Measurements from ENCODE around the gene TTC36.
"Not testable (repeated sequence)": the region's sequence is repeated elsewhere in the genome, so short reads cannot be mapped to it uniquely, and the experiment has no call there.

The TTC36 gene, protein sequence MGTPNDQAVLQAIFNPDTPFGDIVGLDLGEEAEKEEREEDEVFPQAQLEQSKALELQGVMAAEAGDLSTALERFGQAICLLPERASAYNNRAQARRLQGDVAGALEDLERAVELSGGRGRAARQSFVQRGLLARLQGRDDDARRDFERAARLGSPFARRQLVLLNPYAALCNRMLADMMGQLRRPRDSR

GRCh38 chr11:118527109-118527508 is at the start of gene TTC36:
Gene TTC36, plus strand, starts transcription at chr11:118527474. Its CDS starts 21 bp downstream, at chr11:118527495.
- DNase-seq (ENCODE audit: low read depth in 2 of 2) = no peak

DNA sequence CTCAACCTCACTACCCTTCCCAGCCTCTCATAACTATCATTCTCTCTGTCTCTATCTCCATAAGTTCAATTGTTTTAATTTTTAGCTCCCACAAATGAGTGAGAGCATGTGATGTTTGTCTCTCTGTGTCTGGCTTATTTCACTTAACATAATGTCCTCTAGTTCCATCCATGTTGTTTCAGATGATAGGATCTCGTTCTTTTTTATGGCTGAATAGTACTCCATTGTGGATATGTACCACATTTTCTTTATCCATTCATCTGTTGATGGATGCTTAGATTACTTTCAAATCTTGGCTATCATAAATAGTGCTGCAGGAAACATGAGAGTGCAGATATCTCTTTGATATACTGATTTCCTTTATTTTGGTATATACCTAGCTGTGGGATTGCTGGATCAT is 46.0 kb upstream of the TTC36 start:
- DNase-seq (ENCODE audit: low read depth in 2 of 2) = not testable (repeated sequence)

- DNase-seq (ENCODE audit: low read depth in 2 of 2) = no peak
Observed at GRCh38 chr11:118484405-118484804, 42.9 kb upstream of the TTC36 start.

- no peak for DNase-seq (ENCODE audit: low read depth in 2 of 2)
Observed at GRCh38 chr11:118485273-118485672, 42.0 kb upstream of the TTC36 start.

DNA sequence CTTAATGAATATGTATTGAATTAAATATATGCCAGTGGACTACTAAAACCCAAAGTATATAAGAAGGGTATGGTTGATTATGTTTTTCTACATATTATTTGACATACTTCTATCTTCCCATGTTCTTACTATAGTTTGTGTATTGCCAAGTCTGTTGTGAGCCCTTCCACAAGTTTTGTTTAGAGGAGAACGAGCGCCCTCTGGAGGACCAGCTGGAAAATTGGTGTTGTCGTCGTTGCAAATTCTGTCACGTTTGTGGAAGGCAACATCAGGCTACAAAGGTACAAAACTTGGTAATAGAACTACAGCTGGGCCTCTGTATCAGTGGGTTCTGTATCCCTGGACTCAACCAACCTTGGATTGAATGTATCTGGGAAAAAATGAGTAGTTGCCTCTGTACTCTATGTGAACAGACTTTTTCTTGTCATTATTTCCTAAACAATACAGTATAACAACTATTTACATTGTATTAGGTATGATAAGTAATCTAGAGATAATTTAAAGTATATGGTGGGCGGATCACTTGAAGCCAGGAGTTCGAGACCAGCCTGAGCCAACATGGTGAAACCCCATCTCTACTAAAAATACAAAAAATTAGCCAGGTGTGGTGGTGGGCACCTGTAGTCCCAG is 38.7 kb upstream of the TTC36 start:
- peak; percentile 60 to 63 for DNase-seq (ENCODE audit: low read depth in 2 of 2)

DNA sequence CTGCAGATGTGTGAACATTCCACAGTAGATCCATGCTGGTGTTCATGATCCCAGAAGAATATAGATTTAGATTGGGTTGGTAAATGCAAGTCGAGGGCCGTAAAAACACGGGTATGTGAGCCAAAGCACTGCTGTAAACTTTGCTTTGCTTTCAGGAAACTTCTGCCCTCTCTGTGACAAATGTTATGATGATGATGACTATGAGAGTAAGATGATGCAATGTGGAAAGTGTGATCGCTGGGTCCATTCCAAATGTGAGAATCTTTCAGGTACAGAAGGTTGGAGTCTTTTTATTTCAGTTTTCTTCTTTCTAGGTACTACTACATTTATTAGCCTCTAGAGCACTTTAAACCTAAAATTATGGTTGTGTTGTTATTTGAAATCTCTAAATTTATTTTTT is 36.2 kb upstream of the TTC36 start:
- DNase-seq (ENCODE audit: low read depth in 2 of 2) = no peak

GRCh38 chr11:118497831-118498230 is 29.4 kb upstream of the TTC36 start:
- DNase-seq (ENCODE audit: low read depth in 2 of 2) = no peak

GRCh38 chr11:118503216-118503615 is 24.1 kb upstream of the TTC36 start:
- DNase-seq (ENCODE audit: low read depth in 2 of 2) = no peak

DNA sequence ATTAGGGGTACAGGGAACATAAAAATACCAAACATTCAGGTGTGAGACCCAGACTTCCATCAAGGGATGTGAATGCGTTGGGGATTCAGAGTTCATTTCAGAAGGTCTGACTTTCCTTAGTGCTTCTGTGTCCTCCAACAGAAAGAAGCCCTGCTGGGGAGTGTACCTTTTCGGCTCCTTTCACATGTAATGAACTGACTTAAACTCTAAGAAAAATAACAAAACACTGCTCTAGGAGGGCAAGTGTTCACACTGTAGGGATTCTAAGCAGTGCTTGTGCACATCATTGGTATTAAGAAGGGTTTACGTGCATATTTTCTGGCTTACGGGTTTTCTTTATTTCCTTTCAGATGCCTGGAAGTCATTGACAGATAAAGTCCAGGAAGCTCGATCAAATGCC is 15.7 kb upstream of the TTC36 start:
- no peak for DNase-seq (ENCODE audit: low read depth in 2 of 2)

GRCh38 chr11:118514103-118514502 is 13.2 kb upstream of the TTC36 start:
- no peak for DNase-seq (ENCODE audit: low read depth in 2 of 2)

- DNase-seq (ENCODE audit: low read depth in 2 of 2) = no peak
Observed at GRCh38 chr11:118519549-118519948, 7.7 kb upstream of the TTC36 start.

DNA sequence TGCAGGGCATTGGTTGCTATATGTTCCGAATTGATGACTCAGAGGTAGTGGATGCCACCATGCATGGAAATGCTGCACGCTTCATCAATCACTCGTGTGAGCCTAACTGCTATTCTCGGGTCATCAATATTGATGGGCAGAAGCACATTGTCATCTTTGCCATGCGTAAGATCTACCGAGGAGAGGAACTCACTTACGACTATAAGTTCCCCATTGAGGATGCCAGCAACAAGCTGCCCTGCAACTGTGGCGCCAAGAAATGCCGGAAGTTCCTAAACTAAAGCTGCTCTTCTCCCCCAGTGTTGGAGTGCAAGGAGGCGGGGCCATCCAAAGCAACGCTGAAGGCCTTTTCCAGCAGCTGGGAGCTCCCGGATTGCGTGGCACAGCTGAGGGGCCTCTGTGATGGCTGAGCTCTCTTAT is 5.4 kb upstream of the TTC36 start:
- no peak for DNase-seq (ENCODE audit: low read depth in 2 of 2)

GRCh38 chr11:118522571-118523072 is 4.7 kb upstream of the TTC36 start:
- DNase-seq (ENCODE audit: low read depth in 2 of 2) = no peak

DNA sequence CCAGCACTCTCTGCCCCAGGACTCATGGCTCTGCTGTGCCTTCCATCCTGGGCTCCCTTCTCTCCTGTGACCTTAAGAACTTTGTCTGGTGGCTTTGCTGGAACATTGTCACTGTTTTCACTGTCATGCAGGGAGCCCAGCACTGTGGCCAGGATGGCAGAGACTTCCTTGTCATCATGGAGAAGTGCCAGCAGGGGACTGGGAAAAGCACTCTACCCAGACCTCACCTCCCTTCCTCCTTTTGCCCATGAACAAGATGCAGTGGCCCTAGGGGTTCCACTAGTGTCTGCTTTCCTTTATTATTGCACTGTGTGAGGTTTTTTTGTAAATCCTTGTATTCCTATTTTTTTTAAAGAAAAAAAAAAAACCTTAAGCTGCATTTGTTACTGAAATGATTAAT is 2.9 kb upstream of the TTC36 start:
- DNase-seq (ENCODE audit: low read depth in 2 of 2) = no peak

GRCh38 chr11:118524757-118525470 is 2.4 kb upstream of the TTC36 start:
- DNase-seq (ENCODE audit: low read depth in 2 of 2) = no peak

- DNase-seq (ENCODE audit: low read depth in 2 of 2) = no peak
Observed at GRCh38 chr11:118526688-118527087, 586 bp upstream of the TTC36 start.

DNA sequence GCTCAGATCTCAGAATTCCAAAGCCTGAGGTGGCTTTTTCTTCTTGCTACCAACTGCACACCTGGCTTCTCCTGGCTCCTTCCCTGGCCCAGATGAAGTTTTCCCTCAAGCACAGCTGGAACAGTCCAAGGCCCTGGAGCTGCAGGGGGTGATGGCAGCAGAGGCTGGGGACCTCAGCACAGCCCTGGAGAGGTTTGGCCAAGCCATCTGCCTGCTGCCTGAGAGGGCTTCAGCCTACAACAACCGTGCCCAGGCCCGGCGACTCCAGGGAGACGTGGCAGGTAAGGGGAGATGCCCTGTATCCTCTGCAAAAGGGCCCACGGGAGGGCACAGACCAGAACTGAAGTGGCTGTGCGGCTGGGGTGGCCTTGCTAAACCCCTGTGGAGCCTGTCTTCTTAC is 1.2 kb downstream of the TTC36 start:
- no peak for DNase-seq (ENCODE audit: low read depth in 2 of 2)

DNA sequence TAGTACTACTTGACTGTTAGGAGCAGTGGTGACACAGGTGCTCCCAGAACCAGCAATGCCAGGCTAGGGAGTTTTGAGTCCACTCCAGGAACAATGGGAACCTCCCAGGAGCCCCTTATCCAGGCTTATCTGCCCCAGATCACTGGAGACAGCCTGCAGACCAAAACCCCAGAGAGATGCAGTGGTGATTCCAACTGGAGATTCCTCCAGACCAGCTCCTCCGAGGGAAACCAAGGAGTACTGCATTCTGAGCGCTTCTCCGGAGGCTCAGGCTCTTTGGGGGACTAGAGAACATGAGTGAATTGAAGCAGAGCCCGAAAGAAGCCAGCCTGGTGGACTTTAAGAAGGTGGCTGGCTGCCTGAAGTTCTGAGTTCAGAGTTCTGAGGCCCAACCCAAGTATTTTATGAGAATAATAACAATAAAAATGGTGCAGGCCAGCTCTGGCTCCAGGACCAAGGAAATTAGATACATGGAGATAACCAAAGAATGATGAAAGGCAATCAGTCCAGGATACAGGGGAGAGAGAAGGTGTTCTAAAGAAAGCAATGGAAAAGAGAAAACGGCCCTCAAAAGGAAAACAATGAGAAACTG is 2.4 kb downstream of the TTC36 start:
- no peak for DNase-seq (ENCODE audit: low read depth in 2 of 2)

GRCh38 chr11:118530180-118530682 is 3.0 kb downstream of the TTC36 start:
- no peak for DNase-seq (ENCODE audit: low read depth in 2 of 2)

- DNase-seq (ENCODE audit: low read depth in 2 of 2) = peak; percentile 38 to 44
Observed at GRCh38 chr11:118530683-118531596, 3.7 kb downstream of the TTC36 start, which contains the start of gene TMEM25. Gene TMEM25, plus strand, starts transcription at chr11:118531192. Its CDS starts 610 bp downstream, at chr11:118531802.

DNA sequence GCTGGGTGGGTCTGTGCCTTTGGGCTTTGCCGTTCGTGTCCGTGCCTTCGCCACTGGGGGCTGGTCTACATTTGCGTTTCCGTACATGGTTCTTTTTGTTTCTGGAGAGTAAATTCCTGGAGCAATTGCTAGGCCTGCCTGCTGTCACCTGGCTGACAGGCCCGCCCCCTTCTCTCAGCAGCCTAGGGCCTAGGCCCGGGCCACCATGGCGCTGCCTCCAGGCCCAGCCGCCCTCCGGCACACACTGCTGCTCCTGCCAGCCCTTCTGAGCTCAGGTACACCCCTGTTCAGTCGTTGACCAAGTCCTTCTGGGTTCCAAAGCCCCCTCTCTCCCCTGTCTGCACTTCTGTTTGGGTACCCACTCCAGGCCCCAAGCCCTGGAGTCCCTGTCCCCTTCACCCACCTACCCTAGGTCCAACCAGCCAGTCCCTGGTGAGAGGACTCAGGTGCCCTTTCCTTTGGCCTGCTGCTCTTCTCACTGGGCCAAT is 4.4 kb downstream of the TTC36 start:
- no peak for DNase-seq (ENCODE audit: low read depth in 2 of 2)

All from stimulated activated CD8-positive, alpha-beta memory T cell treated with anti-CD3 and anti-CD28 coated beads, Interleukin-7, amount 100 ng/mL, for 1 hour (primary cell).